IMR-90 (cell line): Measurements from ENCODE around the gene TDRD1. TPM values are rescaled to one million over a fixed set of nuclear protein-coding genes. Genes with fewer than 3 reads are reported as not detected.

Source experiments
- ATAC-seq: fragments of 200-7000 bp; cut with Tn5 transposase; 2 replicates; pipeline ENCODE4 v1.9.1; 2020; ENCODE audit warnings: low read depth, mild to moderate bottlenecking, moderate library complexity
- BruUV-seq: library from RNA; stranded (reverse); fragments of 400-500 nt; replicated peaks from 2 replicates; lab custom pipeline; 2021; lab: Mats Ljungman, UMichigan
- CTCF ChIA-PET: fragments of 300-600 bp; formaldehyde crosslinking; extraction: SDS; loops from one replicate; lab custom pipeline; 2021; ENCODE audit warnings: antibody characterized with exemption; lab: Yijun Ruan, JAX
- POLR2A ChIA-PET: fragments of 300-600 bp; sonication (Branson Sonifier 250); formaldehyde crosslinking; loops from one replicate; lab custom pipeline; 2022; ENCODE audit warnings: antibody characterized with exemption; ENCODE audit not compliant: unreplicated experiment; lab: Charles Lee
- DNase-seq: peaks from one replicate; pipeline ENCODE4 v3.0.0; 2013
- H2AFZ ChIP-seq: replicated peaks from 2 replicates; pipeline ENCODE3; 2013; ENCODE audit warnings: low read length, mild to moderate bottlenecking; ENCODE audit not compliant: poor library complexity
- H2AK5ac ChIP-seq: 2 replicates; pipeline ENCODE4 v1.6.1; 2013; ENCODE audit warnings: low read depth, low read length, inconsistent platforms
- H2AK9ac ChIP-seq: replicated peaks from 2 replicates; pipeline ENCODE3; 2013; ENCODE audit warnings: mild to moderate bottlenecking, low read depth, low read length, moderate library complexity; ENCODE audit not compliant: poor library complexity
- H2BK120ac ChIP-seq: 2 replicates; pipeline ENCODE4 v1.6.1; 2013; ENCODE audit warnings: low read depth, low read length, inconsistent platforms
- H2BK15ac ChIP-seq: 3 replicates; pipeline ENCODE4 v1.6.1; 2013; ENCODE audit warnings: low read depth, low read length, inconsistent platforms
- H2BK20ac ChIP-seq: 2 replicates; pipeline ENCODE4 v1.6.1; 2013; ENCODE audit warnings: low read depth, mild to moderate bottlenecking, inconsistent platforms, low read length, moderate library complexity
- H2BK5ac ChIP-seq: 2 replicates; pipeline ENCODE4 v1.6.1; 2013; ENCODE audit warnings: mild to moderate bottlenecking, low read depth, low read length, inconsistent platforms; ENCODE audit not compliant: poor library complexity, severe bottlenecking
- H3K14ac ChIP-seq: replicated peaks from 2 replicates; pipeline ENCODE4 v1.6.1; 2013; ENCODE audit warnings: low read depth, low read length, inconsistent platforms
- H3K18ac ChIP-seq: 2 replicates; pipeline ENCODE4 v1.6.1; 2013; ENCODE audit warnings: low read depth, low read length, control low read depth
- H3K23ac ChIP-seq: 2 replicates; pipeline ENCODE4 v1.6.1; 2013; ENCODE audit warnings: low read depth, low read length, inconsistent platforms
- H3K27ac ChIP-seq: 2 replicates; pipeline ENCODE4 v1.5.1; 2013; ENCODE audit warnings: mild to moderate bottlenecking, control low read depth, low read length; ENCODE audit not compliant: insufficient read depth
- H3K27me3 ChIP-seq: 2 replicates; pipeline ENCODE4 v1.6.1; 2013; ENCODE audit warnings: low read length; ENCODE audit not compliant: control insufficient read depth, insufficient read depth
- H3K36me3 ChIP-seq: 2 replicates; pipeline ENCODE4 v1.6.1; 2013; ENCODE audit warnings: low read length, mixed read lengths; ENCODE audit not compliant: control insufficient read depth, insufficient read depth
- H3K4ac ChIP-seq: 2 replicates; pipeline ENCODE4 v1.6.1; 2013; ENCODE audit warnings: low read depth, low read length, inconsistent platforms
- H3K4me1 ChIP-seq: 2 replicates; pipeline ENCODE4 v1.6.1; 2013; ENCODE audit warnings: low read length, mixed read lengths; ENCODE audit not compliant: control insufficient read depth, insufficient read depth
- H3K4me2 ChIP-seq: 2 replicates; pipeline ENCODE4 v1.6.1; 2013; ENCODE audit warnings: low read depth, mild to moderate bottlenecking, control low read depth, low read length, moderate library complexity
- H3K4me3 ChIP-seq: 2 replicates; pipeline ENCODE4 v1.5.1; 2013; ENCODE audit warnings: low read depth, mild to moderate bottlenecking, control low read depth, low read length, moderate library complexity; ENCODE audit not compliant: insufficient read depth
- H3K56ac ChIP-seq: 2 replicates; pipeline ENCODE4 v1.6.1; 2013; ENCODE audit warnings: low read length, inconsistent platforms; ENCODE audit not compliant: insufficient read depth; ENCODE audit errors: extremely low read depth
- H3K79me1 ChIP-seq, 2 experiments: 2 replicates each; pipeline ENCODE4 v1.6.1; 2013; ENCODE audit warnings: low read length in 2 of 2, inconsistent platforms in 1 of 2, low read depth in 1 of 2
- H3K9ac ChIP-seq: 2 replicates; pipeline ENCODE4 v1.6.1; 2013; ENCODE audit warnings: low read depth, low read length, control low read depth
- H3K9me1 ChIP-seq: 2 replicates; pipeline ENCODE4 v1.6.1; 2013; ENCODE audit warnings: low read length, inconsistent platforms; ENCODE audit not compliant: insufficient read depth
- H3K9me3 ChIP-seq: 2 replicates; pipeline ENCODE4 v1.6.1; 2013; ENCODE audit warnings: low read length; ENCODE audit not compliant: control insufficient read depth, insufficient read depth
- H4K20me1 ChIP-seq: 2 replicates; pipeline ENCODE4 v1.6.1; 2013; ENCODE audit warnings: low read length, inconsistent platforms; ENCODE audit not compliant: insufficient read depth
- H4K5ac ChIP-seq: 2 replicates; pipeline ENCODE4 v1.6.1; 2013; ENCODE audit warnings: mild to moderate bottlenecking, low read depth, low read length, control low read depth
- H4K8ac ChIP-seq, 2 experiments: 2 replicates each; pipeline ENCODE4 v1.6.1; 2013; ENCODE audit warnings: low read depth in 2 of 2, low read length in 2 of 2, control low read depth in 1 of 2, inconsistent platforms in 1 of 2
- H4K91ac ChIP-seq: 2 replicates; pipeline ENCODE4 v1.6.1; 2013; ENCODE audit warnings: low read depth, low read length, inconsistent platforms; ENCODE audit not compliant: insufficient read depth
- BHLHE40 ChIP-seq: fragments of 150-350 bp; IDR thresholded peaks from 2 replicates; pipeline ENCODE4 v1.6.1; 2016; ENCODE audit warnings: mild to moderate bottlenecking, low read depth, low read length
- CTCF ChIP-seq: conservative IDR thresholded peaks from 2 replicates; pipeline ENCODE4 v1.5.1; 2012; ENCODE audit warnings: mild to moderate bottlenecking, low read depth, low read length, improper control_type of control experiment
- ELK1 ChIP-seq: fragments of 150-350 bp; IDR thresholded peaks from 2 replicates; pipeline ENCODE4 v1.6.1; 2016; ENCODE audit warnings: low read depth, mild to moderate bottlenecking, low read length, moderate library complexity, borderline replicate concordance
- MAFK ChIP-seq: IDR thresholded peaks from 2 replicates; pipeline ENCODE4 v1.6.1; 2012; ENCODE audit warnings: low read depth, low read length, improper control_type of control experiment
- MAZ ChIP-seq: IDR thresholded peaks from 2 replicates; pipeline ENCODE4 v1.6.1; 2012; ENCODE audit warnings: low read depth, mild to moderate bottlenecking, low read length, improper control_type of control experiment, moderate library complexity, borderline replicate concordance
- POLR2A ChIP-seq: IDR thresholded peaks from 2 replicates; pipeline ENCODE4 v1.6.1; 2012; ENCODE audit warnings: mild to moderate bottlenecking, low read depth, low read length
- RAD21 ChIP-seq: IDR thresholded peaks from 2 replicates; pipeline ENCODE4 v1.6.1; 2012; ENCODE audit warnings: low read length, improper control_type of control experiment
- RFX5 ChIP-seq: IDR thresholded peaks from 2 replicates; pipeline ENCODE4 v1.8.0; 2012; ENCODE audit warnings: low read depth, mild to moderate bottlenecking, low read length, moderate library complexity
- SMC3 ChIP-seq: fragments of 150-350 bp; IDR thresholded peaks from 2 replicates; pipeline ENCODE4 v1.6.1; 2016; ENCODE audit warnings: low read depth, mild to moderate bottlenecking, antibody characterized with exemption, low read length, moderate library complexity
- USF2 ChIP-seq: fragments of 150-350 bp; IDR thresholded peaks from 2 replicates; pipeline ENCODE4 v1.6.1; 2017; ENCODE audit warnings: mild to moderate bottlenecking, antibody characterized with exemption, low read length, low read depth
- WGBS, 2 experiments: methylation state at CpG; one replicate each; pipeline versions ENCODE4 v1.1.5 to v1.1.7; 2013; ENCODE audit warnings: missing lambda C conversion rate in 2 of 2; ENCODE audit not compliant: insufficient read length in 1 of 2; ENCODE audit errors: extremely low coverage in 2 of 2; 5-methylcytosine and 5-hydroxymethylcytosine counted together
- dilution Hi-C: fragments of 300-500 bp; cut with HindIII; formaldehyde crosslinking; loops from one replicate; pipeline ENCODE4 v1.14.3; 2018; ENCODE audit warnings: low sequenced_read_pairs; ENCODE audit not compliant: unreplicated experiment
- in situ Hi-C: fragments of 300-500 bp; cut with MboI; formaldehyde crosslinking; loops from 3 replicates; pipeline ENCODE4 v1.14.3; 2019; ENCODE audit warnings: low sequenced_read_pairs, inconsistent platforms, mixed read lengths
- intact Hi-C: fragments of 100-400 bp; cut with micrococcal nuclease; formaldehyde crosslinking; loops from 2 replicates; pipeline ENCODE4 v1.10.0; 2022
- polyA plus RNA-seq, 3 experiments: library from polyadenylated mRNA; depleted of rRNA; stranded (reverse); fragments of >200 nt; gene quantifications; 2 replicates each; pipeline ENCODE4 v1.2.3, GENCODE V29; 2012; ENCODE audit warnings: low replicate concordance in 1 of 3
- total RNA-seq: library from RNA; depleted of rRNA; stranded (reverse); fragments of >200 nt; gene quantifications from 2 replicates; pipeline ENCODE4 v1.2.3, GENCODE V29; 2012

The TDRD1 gene
- total and polyA plus RNA-seq, 2 of the 4 experiments (the other 2 are of a cell fraction), result not detected

- ATAC-seq, result no peak
- no peak overlapping the region for H4K8ac ChIP-seq
- no peak overlapping the region for H3K18ac ChIP-seq
- H3K36me3 ChIP-seq, result no peaks in the 10 kb centered on the region
- no peak overlapping the region for H3K14ac ChIP-seq
- no peak overlapping the region for H4K5ac ChIP-seq
- no peak overlapping the region for H3K4me2 ChIP-seq
- TF ChIP-seq RFX5 (no peak), USF2 (no peak), ELK1 (no peak), RAD21 (no peak), POLR2A (no peak), BHLHE40 (no peak), CTCF (no peak), MAZ (no peak), MAFK (no peak), SMC3 (no peak)
- in situ Hi-C loops (no loop called here), intact Hi-C loops (no loop called here), dilution Hi-C loops (no loop called here)
- H2BK15ac ChIP-seq, result no peak overlapping the region
- no peak overlapping the region for H2BK120ac ChIP-seq
- H3K56ac ChIP-seq, result no peak overlapping the region
- H2AK9ac ChIP-seq, result no peak overlapping the region
- H2BK5ac ChIP-seq, result no peak overlapping the region
- CTCF ChIA-PET, result no interaction called here
- H3K9ac ChIP-seq, result no peak overlapping the region
- no peak overlapping the region for H3K4me3 ChIP-seq
- H2AK5ac ChIP-seq, result no peak overlapping the region
- no peak overlapping the region for H3K23ac ChIP-seq
- no peak for DNase-seq
- H2BK20ac ChIP-seq, result no peak overlapping the region
- H4K20me1 ChIP-seq, result no peaks in the 10 kb centered on the region
- no TSS peak for BruUV-seq
- no peaks in the 10 kb centered on the region for H3K9me3 ChIP-seq
- POLR2A ChIA-PET, result interaction anchor here (0.6 kb wide), 1 partner anchor 105 kb away, joined by 4 read pairs; no protein-coding TSS in a partner anchor
- no peak overlapping the region for H3K4ac ChIP-seq
- no peaks in the 10 kb centered on the region for H3K79me1 ChIP-seq
- H3K27ac ChIP-seq, result no peak overlapping the region
- peaks cover 60% of the 10 kb centered on the region for H3K27me3 ChIP-seq
- H3K4me1 ChIP-seq, result no peaks in the 10 kb centered on the region
- no peak overlapping the region for H4K91ac ChIP-seq
- no peaks in the 10 kb centered on the region for H3K9me1 ChIP-seq
- WGBS, 2 experiments, result 69% methylated on average over 3 of the region's 8 CpGs; no CpG with 5 or more reads in 1 of the 2 experiments
- no peak overlapping the region for H2AFZ ChIP-seq
Observed at GRCh38 chr10:114279901-114280644, 100.9 kb downstream of the TDRD1 start.
